DOHH2 (cell line): Measurements from ENCODE around the gene PCGF6.
A peak's percentile ranks its signal among the peaks of the same experiment; 100 is the strongest.

Experiments
- H3F3A ChIP-seq: fragments of 200-600 bp; sonication (generic), shearing (Covaris generic); 2 replicates; pipeline ENCODE4 v1.6.0; 2016; ENCODE audit warnings: antibody characterized with exemption, mild to moderate bottlenecking; ENCODE audit not compliant: control insufficient read depth, insufficient read depth
- H3K27ac ChIP-seq: fragments of 200-600 bp; sonication (generic); 2 replicates; pipeline ENCODE4 v1.5.1; 2014; ENCODE audit warnings: low read depth, mild to moderate bottlenecking, low read length, moderate library complexity
- H3K27me3 ChIP-seq: fragments of 200-600 bp; sonication (generic); 2 replicates; pipeline ENCODE4 v1.6.1; 2014; ENCODE audit warnings: mild to moderate bottlenecking, low read length, mixed read lengths; ENCODE audit not compliant: control insufficient read depth
- H3K36me3 ChIP-seq: fragments of 200-600 bp; sonication (generic); 2 replicates; pipeline ENCODE4 v1.6.1; 2014; ENCODE audit warnings: mild to moderate bottlenecking, low read length, moderate library complexity, mixed read lengths; ENCODE audit not compliant: control insufficient read depth
- H3K4me1 ChIP-seq: fragments of 200-600 bp; sonication (generic); 2 replicates; pipeline ENCODE4 v1.6.1; 2014; ENCODE audit warnings: mild to moderate bottlenecking, low read length, mixed read lengths; ENCODE audit not compliant: control insufficient read depth
- H3K4me2 ChIP-seq: fragments of 200-600 bp; sonication (generic); 2 replicates; pipeline ENCODE4 v1.6.0; 2014; ENCODE audit warnings: mild to moderate bottlenecking, low read length, moderate library complexity
- H3K4me3 ChIP-seq: fragments of 200-600 bp; sonication (generic); 2 replicates; pipeline ENCODE4 v1.5.1; 2014; ENCODE audit warnings: mild to moderate bottlenecking, low read length, mixed read lengths
- H3K79me2 ChIP-seq: fragments of 200-600 bp; sonication (generic); 2 replicates; pipeline ENCODE4 v1.6.1; 2014; ENCODE audit warnings: mild to moderate bottlenecking, low read length, mixed read lengths; ENCODE audit not compliant: control insufficient read depth
- H3K9me2 ChIP-seq: fragments of 200-600 bp; sonication (generic); replicated peaks from 2 replicates; pipeline ENCODE4 v1.6.1; 2014; ENCODE audit warnings: mild to moderate bottlenecking, low read length, mixed read lengths; ENCODE audit not compliant: control insufficient read depth
- H3K9me3 ChIP-seq: fragments of 200-600 bp; sonication (generic); 2 replicates; pipeline ENCODE4 v1.6.1; 2014; ENCODE audit warnings: antibody characterized with exemption, low read length, mixed read lengths; ENCODE audit not compliant: control insufficient read depth, insufficient read depth
- H4K20me1 ChIP-seq: fragments of 200-600 bp; sonication (generic); 2 replicates; pipeline ENCODE4 v1.6.0; 2014; ENCODE audit warnings: low read depth, mild to moderate bottlenecking, antibody characterized with exemption, low read length, moderate library complexity; ENCODE audit not compliant: control insufficient read depth, insufficient read depth
- CTCF ChIP-seq: fragments of 200-600 bp; sonication (generic); IDR thresholded peaks from one replicate; pipeline ENCODE4 v1.5.1; 2014; ENCODE audit warnings: antibody characterized with exemption, mild to moderate bottlenecking, low read depth, low read length; ENCODE audit not compliant: poor library complexity, severe bottlenecking
- EZH2phosphoT487 ChIP-seq: fragments of 200-600 bp; sonication (generic); IDR thresholded peaks from 2 replicates; pipeline ENCODE4 v1.6.1; 2017; ENCODE audit warnings: borderline replicate concordance, mild to moderate bottlenecking, antibody characterized with exemption, low read length, moderate library complexity, mixed read lengths

The PCGF6 gene

GRCh38 chr10:103350517-103351260 lies at the start of gene PCGF6:
PCGF6 (minus strand) TSS chr10:103351140; CDS start chr10:103351066, 74 bp downstream.
- no peaks in the 10 kb centered on the region for H3K9me3 ChIP-seq
- TF ChIP-seq CTCF: no peak
- no peak for TF ChIP-seq EZH2phosphoT487
- peaks cover 32% of the 10 kb centered on the region for H3K79me2 ChIP-seq
- peak within 1 kb of the TSS; percentile 98 for H3K4me3 ChIP-seq
- H3K4me2 ChIP-seq: peak within 1 kb of the TSS; percentile 99
- H4K20me1 ChIP-seq: no peaks in the 10 kb centered on the region
- H3K36me3 ChIP-seq: peaks cover 33% of the 10 kb centered on the region
- H3F3A ChIP-seq: 0 out of 2 replicates have a peak, but pooled peaks cover 5% of the 10 kb centered on the region
- peaks cover 36% of the 10 kb centered on the region for H3K4me1 ChIP-seq
- peak within 1 kb of the TSS; percentile 72 for H3K27ac ChIP-seq
- no peaks in the 10 kb centered on the region for H3K27me3 ChIP-seq
- no peaks in the 10 kb centered on the region for H3K9me2 ChIP-seq

- H3K27ac ChIP-seq: peak overlapping the region; percentile 37; the same call in 1 of the 2 replicates
- TF ChIP-seq EZH2phosphoT487 (no peak), CTCF (no peak)
- H3K4me1 ChIP-seq: peaks cover 36% of the 10 kb centered on the region
Observed at GRCh38 chr10:103397191-103397825, 46.4 kb upstream of the PCGF6 start.

GRCh38 chr10:103396789-103397087 lies 45.8 kb upstream of the PCGF6 start:
- Histone ChIP-seq H3K9me3 (no peaks in the 10 kb centered on the region), H3K27ac (peak overlapping the region; percentile 37), H3K27me3 (no peaks in the 10 kb centered on the region), H3F3A (peaks cover 3% of the 10 kb centered on the region; the same call in 1 of the 2 replicates), H3K9me2 (no peaks in the 10 kb centered on the region), H3K36me3 (peaks cover 76% of the 10 kb centered on the region), H4K20me1 (0 out of 2 replicates have a peak, but pooled peaks cover 3% of the 10 kb centered on the region), H3K4me1 (peaks cover 36% of the 10 kb centered on the region), H3K4me3 (peak overlapping the region; percentile 92), H3K4me2 (peak overlapping the region; percentile 79), H3K79me2 (peaks cover 86% of the 10 kb centered on the region)
- no peak for TF ChIP-seq EZH2phosphoT487

More at GRCh38 chr10:103397191-103397825, 46.4 kb upstream of the PCGF6 start:
- H3K9me2 ChIP-seq: no peaks in the 10 kb centered on the region
- H3K4me3 ChIP-seq: peak overlapping the region; percentile 92
- no peaks in the 10 kb centered on the region for H3K9me3 ChIP-seq
- peaks cover 3% of the 10 kb centered on the region; the same call in 1 of the 2 replicates for H3F3A ChIP-seq
- H3K79me2 ChIP-seq: peaks cover 85% of the 10 kb centered on the region
- H3K27me3 ChIP-seq: no peaks in the 10 kb centered on the region
- H4K20me1 ChIP-seq: 0 out of 2 replicates have a peak, but pooled peaks cover 3% of the 10 kb centered on the region
- H3K4me2 ChIP-seq: peak overlapping the region; percentile 79
- peaks cover 75% of the 10 kb centered on the region for H3K36me3 ChIP-seq
